Heart left ventricle (tissue), 13 donors: ENCODE measurements around the gene PIK3R1.

Experiments
- CTCF ChIP-seq, 12 donors: fragments of 200-600 bp; sonication (generic) in 4 of 12; IDR thresholded peaks; one replicate each; pipeline versions ENCODE4 v1.5.0 to v1.8.0; 2018 to 2022; ENCODE audit warnings: antibody characterized with exemption in 12 of 12, mild to moderate bottlenecking in 5 of 12
- POLR2A ChIP-seq, 2 donors: fragments of 450-650 bp; IDR thresholded peaks; one replicate each; pipeline ENCODE4 v1.6.1; 2017; ENCODE audit warnings: antibody characterized with exemption in 2 of 2, mild to moderate bottlenecking in 2 of 2, moderate library complexity in 2 of 2
- donor health status: ischemic (EF 13 %, LVEDD 7.1; RV severe dilation, severe dysfunction).
- donor health status: DM: no; HTN: yes; CAD: no.
- donor health status: DM: no; HTN: no; CAD: no.
- donor health status: ischemic (EF 25% LVEDD 6.9; RV normal size, moderate dysfunction).
- donor health status: ischemic (EF 25% LVEDD 5.7; RV mildly dilated, moderate dysfunction).
- donor health status: ischemic (EF 35%, LVEDD 5.7; RV mildly dilated, moderate dysfunction).
- donor health status: nonischemic (EF 11% LVEDD 7.7; RV severe dilation, severe dysfunction).
- donor health status: DM: yes; HTN: yes; CAD: no.
- donor health status: PGD.
- donor health status: ischemic (EF 29% LVEDD 5.4; RV normal size, mild dysfunction).
- donor health status: nonischemic (EF 23%, LVEDD 6.1; RV moderate dilation, normal function).

GRCh38 chr5:68182534-68182933 lies 33.0 kb upstream of the PIK3R1 start:
- TF ChIP-seq CTCF (IDR thresholded peaks at IDR 0.05) (no peak), POLR2A (IDR thresholded peaks at IDR 0.05) (no peak)
